Common myeloid progenitor, CD34-positive (primary cell): ENCODE measurements around the gene TARS2.

Experiments
- CTCF ChIA-PET: fragments of 350-600 bp; sonication (Branson Sonifier 250); formaldehyde crosslinking; loops from one replicate; lab custom pipeline; 2021; ENCODE audit warnings: antibody characterized with exemption; lab: Charles Lee
- POLR2A ChIA-PET: fragments of 350-600 bp; sonication (Branson Sonifier 250); formaldehyde crosslinking; loops from one replicate; lab custom pipeline; 2021; ENCODE audit warnings: antibody characterized with exemption; lab: Charles Lee
- DNase-seq, 3 donors: peaks; one replicate each; pipeline versions ENCODE4 v3.0.0 to v3.0.0-alpha.2; 2013
- H3K27ac ChIP-seq, 2 experiments: 1 replicate in 1 of 2; 2 replicates in 1 of 2; pipeline ENCODE4 v1.7.0; 2013; ENCODE audit warnings: inconsistent platforms in 2 of 2, low read length in 2 of 2, mild to moderate bottlenecking in 2 of 2, low read depth in 1 of 2, moderate library complexity in 1 of 2; ENCODE audit not compliant: severe bottlenecking in 2 of 2, insufficient read depth in 1 of 2, poor library complexity in 1 of 2
- H3K27me3 ChIP-seq, 5 experiments: replicated peaks in 2 of 5; 1 replicate in 3 of 5; 2 replicates in 2 of 5; pipeline versions ENCODE4 v1.6.1 to v1.7.0; 2013; ENCODE audit warnings: low read length in 4 of 5, mild to moderate bottlenecking in 2 of 5, moderate library complexity in 2 of 5, inconsistent platforms in 1 of 5; ENCODE audit not compliant: insufficient read depth in 5 of 5, control insufficient read depth in 4 of 5
- H3K36me3 ChIP-seq, 4 experiments: 1 replicate in 2 of 4; 2 replicates in 2 of 4; pipeline versions ENCODE4 v1.6.1 to v1.7.0; 2013; ENCODE audit warnings: low read length in 3 of 4, control low read depth in 1 of 4, mild to moderate bottlenecking in 1 of 4; ENCODE audit not compliant: control insufficient read depth in 4 of 4, insufficient read depth in 4 of 4
- H3K4me1 ChIP-seq, 4 experiments: 1 replicate in 3 of 4; 2 replicates in 1 of 4; pipeline versions ENCODE4 v1.6.1 to v1.7.1; 2013; ENCODE audit warnings: low read length in 3 of 4, mild to moderate bottlenecking in 3 of 4, control low read depth in 1 of 4, inconsistent platforms in 1 of 4, moderate library complexity in 1 of 4; ENCODE audit not compliant: control insufficient read depth in 4 of 4, insufficient read depth in 4 of 4; ENCODE audit errors: control extremely low read depth in 1 of 4
- H3K4me3 ChIP-seq, 7 experiments: 1 replicate in 4 of 7; 2 replicates in 3 of 7; pipeline versions ENCODE4 v1.5.1 to v1.7.0; 2013; ENCODE audit warnings: mild to moderate bottlenecking in 7 of 7, low read length in 6 of 7, moderate library complexity in 6 of 7, inconsistent platforms in 2 of 7, low read depth in 2 of 7, control low read depth in 1 of 7; ENCODE audit not compliant: insufficient read depth in 4 of 7, control insufficient read depth in 1 of 7; ENCODE audit errors: extremely low read depth in 1 of 7
- H3K9me3 ChIP-seq, 5 experiments: 1 replicate in 4 of 5; 2 replicates in 1 of 5; pipeline versions ENCODE4 v1.6.1 to v1.7.1; 2013; ENCODE audit warnings: low read length in 4 of 5, mild to moderate bottlenecking in 2 of 5, inconsistent platforms in 1 of 5, low read depth in 1 of 5, moderate library complexity in 1 of 5; ENCODE audit not compliant: control insufficient read depth in 4 of 5, insufficient read depth in 2 of 5; ENCODE audit errors: control extremely low read depth in 1 of 5
- WGBS: methylation state at CpG from one replicate; pipeline ENCODE4 v1.1.5; 2013; ENCODE audit not compliant: insufficient coverage; 5-methylcytosine and 5-hydroxymethylcytosine counted together

TARS2 gene

DNA sequence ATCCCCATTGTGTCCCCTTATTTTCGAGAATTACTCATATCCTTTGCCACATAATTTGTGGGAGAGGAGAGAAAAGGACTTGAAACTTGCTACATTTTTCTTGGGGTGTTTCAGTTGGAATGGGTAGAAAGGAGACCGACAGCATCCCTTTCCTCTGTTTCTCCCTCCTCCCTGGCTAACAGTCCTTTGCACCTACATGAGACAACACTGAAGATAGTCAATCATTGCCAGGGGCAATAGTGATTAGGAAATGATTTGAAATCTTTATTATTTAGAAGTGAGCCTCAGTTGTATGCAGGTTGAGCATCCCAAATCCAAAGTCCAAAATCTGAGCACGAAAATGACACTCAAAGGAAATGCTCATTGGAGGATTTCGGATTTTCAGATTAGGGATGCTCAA, 7.8 kb upstream of the TARS2 start:
- no peak for DNase-seq
- Histone ChIP-seq H3K4me3 (no peak overlapping the region), H3K9me3 (no peaks in the 10 kb centered on the region), H3K4me1 (peaks cover 0 to 2% (median 1%) of the 10 kb centered on the region in 4 experiments), H3K27ac (no peak overlapping the region), H3K36me3 (no peaks in the 10 kb centered on the region), H3K27me3 (no peaks in the 10 kb centered on the region)
- ChIA-PET CTCF (interaction anchor here (1.6 kb wide), 1 partner anchor 14 kb away, joined by 5 read pairs; no protein-coding TSS in a partner anchor), POLR2A (no interaction called here)
- 100% methylated on average over 2 of the region's 4 CpGs for WGBS

DNA sequence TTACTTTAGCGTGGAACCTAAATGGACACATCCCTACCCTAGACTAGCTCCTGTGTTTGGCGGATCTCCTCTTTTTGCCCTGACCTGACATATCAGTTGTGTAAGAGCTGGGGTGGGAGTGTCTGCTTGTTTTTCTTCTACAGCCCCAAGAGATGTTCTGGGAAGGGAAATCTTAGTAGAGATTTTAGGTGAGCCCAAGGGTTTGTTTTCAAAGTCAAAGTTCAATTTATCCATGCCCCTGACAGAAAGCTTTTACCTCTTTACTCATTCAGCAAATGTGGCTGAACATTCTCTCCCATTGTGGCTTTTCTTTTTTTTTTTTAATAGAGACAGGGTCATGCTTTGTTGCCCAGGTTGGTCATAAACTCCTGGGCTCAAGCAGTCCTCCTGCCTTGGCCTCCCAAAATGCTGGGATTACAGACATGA, 7.3 kb upstream of the TARS2 start:
- POLR2A ChIA-PET, result no interaction called here

DNA sequence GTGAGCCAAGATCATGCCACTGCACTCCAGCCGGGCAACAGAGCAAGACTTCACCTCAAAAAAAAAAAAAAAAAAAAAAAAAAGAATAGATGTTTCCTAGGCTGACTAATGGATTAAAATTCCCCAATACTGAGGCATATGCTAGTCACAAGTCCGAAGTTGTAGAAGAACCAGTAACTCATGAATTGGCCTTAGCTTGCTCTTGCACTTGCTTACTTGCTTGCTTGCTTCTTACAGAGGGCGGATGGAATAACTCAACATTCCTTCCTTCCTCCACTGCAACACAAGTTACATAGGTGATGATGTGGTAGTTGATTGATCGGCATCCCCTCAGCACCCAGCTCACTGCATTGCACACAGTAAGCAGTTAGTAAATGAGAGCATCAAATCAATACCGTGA, 2.8 kb upstream of the TARS2 start:
- WGBS, result 88% methylated on average over 1 of the region's 5 CpGs
- H3K27me3 ChIP-seq, result no peaks in the 10 kb centered on the region
- no peak for DNase-seq
- H3K36me3 ChIP-seq, result peaks cover 0 to 8% (median 4%) of the 10 kb centered on the region in 4 experiments
- H3K27ac ChIP-seq, result no peak overlapping the region
- no peaks in the 10 kb centered on the region for H3K9me3 ChIP-seq
- no peak overlapping the region for H3K4me3 ChIP-seq
- ChIA-PET CTCF (interaction anchor here (0.6 kb wide), 2 partner anchors 48 to 971 kb away, joined by 3 to 4 read pairs; no protein-coding TSS in a partner anchor), POLR2A (no interaction called here)
- peaks cover 3 to 11% (median 8%) of the 10 kb centered on the region in 4 experiments for H3K4me1 ChIP-seq

More for the DNA sequence above, 7.3 kb upstream of the TARS2 start:
- WGBS, result no CpG with 5 or more reads among the region's 2 CpGs
- Histone ChIP-seq H3K36me3 (no peaks in the 10 kb centered on the region), H3K4me3 (no peak overlapping the region), H3K27me3 (no peaks in the 10 kb centered on the region), H3K27ac (no peak overlapping the region), H3K4me1 (peaks cover 0 to 2% (median 1%) of the 10 kb centered on the region in 4 experiments), H3K9me3 (no peaks in the 10 kb centered on the region)
- CTCF ChIA-PET, result interaction anchor here (1.1 to 1.6 kb wide), 2 partner anchors 11 to 15 kb away, joined by 3 to 5 read pairs; no protein-coding TSS in a partner anchor
- DNase-seq, result no peak

DNA sequence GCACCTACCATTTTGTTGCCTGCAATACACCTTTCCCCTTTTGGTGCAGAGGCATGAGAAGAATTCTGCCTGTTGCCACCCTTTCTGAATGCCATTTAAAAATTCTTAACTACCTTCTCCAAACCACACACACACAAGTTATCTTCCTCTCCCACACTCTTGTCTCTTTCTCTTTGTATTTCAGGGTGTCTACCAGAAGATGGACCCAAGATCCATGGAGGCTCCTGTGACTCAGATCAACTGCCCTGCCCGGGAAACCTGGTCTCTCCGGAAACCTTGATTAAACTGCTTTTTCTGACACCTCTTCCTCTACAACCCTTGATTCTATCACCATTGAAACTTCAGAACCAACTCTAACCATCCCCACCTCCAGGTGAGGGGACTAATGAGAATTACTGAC, 2.4 kb upstream of the TARS2 start:
- ChIA-PET CTCF (no interaction called here), POLR2A (interaction anchor here (0.6 kb wide), 1 partner anchor 689 kb away, joined by 5 read pairs; no protein-coding TSS in a partner anchor)
- Histone ChIP-seq H3K9me3 (no peaks in the 10 kb centered on the region), H3K36me3 (peaks cover 0 to 12% (median 4%) of the 10 kb centered on the region in 4 experiments), H3K4me3 (no peak overlapping the region), H3K4me1 (peaks cover 3 to 11% (median 8%) of the 10 kb centered on the region in 4 experiments), H3K27me3 (no peaks in the 10 kb centered on the region), H3K27ac (no peak overlapping the region)
- peak; percentile 14 to 54 (median 49) for DNase-seq
- WGBS, result 60% methylated on average over 1 of the region's 2 CpGs

DNA sequence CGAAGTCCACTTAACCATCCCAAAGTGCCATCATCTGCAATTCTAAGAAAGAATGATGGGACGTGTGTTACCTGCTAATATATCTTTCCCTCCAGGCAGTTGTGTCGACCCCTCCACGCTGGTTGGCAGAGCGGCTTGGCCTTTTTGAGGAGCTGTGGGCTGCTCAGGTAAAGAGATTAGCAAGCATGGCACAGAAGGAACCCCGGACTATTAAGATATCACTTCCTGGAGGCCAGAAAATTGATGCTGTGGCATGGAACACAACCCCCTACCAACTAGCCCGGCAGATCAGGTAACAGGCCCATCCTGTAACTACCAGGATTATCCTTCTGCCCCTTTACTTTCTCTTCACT, 520 bp downstream of the TARS2 start:
- H3K27me3 ChIP-seq, result no peaks in the 10 kb centered on the region
- ChIA-PET POLR2A (interaction anchor here (0.8 to 1.5 kb wide), 3 partner anchors 16 to 73 kb away, joined by 3 read pairs; no protein-coding TSS in a partner anchor), CTCF (interaction anchor here (1.2 to 1.7 kb wide), 4 partner anchors 10 to 28 kb away, joined by 3 to 6 read pairs (median 4); partner anchors contain the start of gene FALEC)
- WGBS, result 3% methylated on average over 3 of the region's 7 CpGs
- H3K4me1 ChIP-seq, result peaks cover 3 to 11% (median 8%) of the 10 kb centered on the region in 4 experiments
- DNase-seq, result no peak
- H3K4me3 ChIP-seq, result peak overlapping the region; percentile 74 to 96 (median 91)
- H3K36me3 ChIP-seq, result peaks cover 4 to 34% (median 19%) of the 10 kb centered on the region in 4 experiments
- H3K27ac ChIP-seq, result peak overlapping the region; percentile 43 to 90
- no peaks in the 10 kb centered on the region for H3K9me3 ChIP-seq

DNA sequence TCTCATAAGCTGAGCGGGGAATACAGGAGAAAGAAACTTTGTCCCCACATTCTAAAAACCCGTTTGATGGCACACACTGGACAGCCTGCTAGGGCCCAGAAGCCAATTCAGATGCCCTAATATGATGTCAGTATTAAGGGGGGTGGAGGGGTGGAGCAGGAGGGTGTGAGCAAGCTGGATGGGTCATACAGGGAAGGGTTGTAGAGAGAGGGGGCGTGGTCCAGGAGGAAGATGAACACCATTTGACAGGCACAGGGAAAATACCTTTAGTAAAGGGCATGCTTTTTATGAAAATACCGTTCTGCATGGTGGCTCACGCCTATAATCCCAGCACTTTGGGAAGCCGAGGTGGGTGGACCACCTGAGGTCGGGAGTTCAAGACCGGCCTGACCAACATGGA, 6.0 kb downstream of the TARS2 start:
- Histone ChIP-seq H3K4me1 (peaks cover 0 to 2% (median 2%) of the 10 kb centered on the region in 4 experiments), H3K27me3 (no peaks in the 10 kb centered on the region), H3K9me3 (no peaks in the 10 kb centered on the region), H3K4me3 (no peak overlapping the region), H3K36me3 (peaks cover 12 to 64% (median 35%) of the 10 kb centered on the region in 4 experiments), H3K27ac (no peak overlapping the region)
- 100% methylated on average over 3 of the region's 8 CpGs for whole genome bisulfite sequencing
- ChIA-PET POLR2A (no interaction called here), CTCF (interaction anchor here (0.7 to 1.3 kb wide), 2 partner anchors 20 to 55 kb away, joined by 3 read pairs; no protein-coding TSS in a partner anchor)
- no peak for DNase-seq

DNA sequence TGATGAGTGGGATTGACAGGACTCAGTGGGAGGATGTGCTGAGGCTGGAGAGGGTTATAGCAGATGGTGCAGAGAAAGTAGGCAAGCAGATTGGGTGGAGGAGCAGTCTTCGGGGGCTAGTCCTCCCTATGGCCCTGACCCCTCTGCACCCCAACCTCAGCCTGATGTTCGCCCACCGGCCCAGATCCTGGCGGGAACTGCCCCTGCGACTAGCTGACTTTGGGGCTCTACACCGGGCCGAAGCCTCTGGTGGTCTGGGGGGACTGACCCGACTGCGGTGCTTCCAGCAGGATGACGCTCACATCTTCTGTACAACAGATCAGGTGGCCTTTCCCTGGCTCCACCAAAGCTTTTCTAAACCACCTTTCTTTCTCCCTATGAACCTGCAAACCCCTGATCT, 11.1 kb downstream of the TARS2 start:
- Histone ChIP-seq H3K4me3 (no peak overlapping the region), H3K27ac (no peak overlapping the region), H3K9me3 (no peaks in the 10 kb centered on the region), H3K4me1 (no peaks in the 10 kb centered on the region), H3K27me3 (no peaks in the 10 kb centered on the region), H3K36me3 (peaks cover 9 to 56% (median 31%) of the 10 kb centered on the region in 4 experiments)
- CTCF ChIA-PET, result interaction anchor here (1.1 to 1.9 kb wide), 4 partner anchors 12 to 33 kb away, joined by 3 to 8 read pairs (median 4); no protein-coding TSS in a partner anchor
- no peak for DNase-seq
- 98% methylated on average over 10 of the region's 10 CpGs for WGBS
- POLR2A ChIA-PET, result no interaction called here
